Activated T-cell treated with anti-CD3 and anti-CD28 coated beads, Interleukin-2, amount 50 U/mL, for 4 hours (primary cell): ENCODE results near the gene SLC26A9. TPM values are rescaled to one million over a fixed set of nuclear protein-coding genes. Genes with fewer than 3 reads are reported as not detected.

ENCODE experiments used
- ATAC-seq, 2 donors: fragments of 200-7000 bp; cut with Tn5 transposase; one replicate each; pipeline ENCODE4 v1.10.0; 2021
- DNase-seq: peaks from one replicate; pipeline ENCODE4 v3.0.0-alpha.2; 2020
- H3K27me3 Mint-ChIP-seq: one replicate; pipeline ENCODE4 v1.8.0; 2021; ENCODE audit warnings: low read depth, mixed read lengths
- H3K36me3 Mint-ChIP-seq: one replicate; pipeline ENCODE4 v1.8.0; 2022; ENCODE audit warnings: mixed read lengths; ENCODE audit not compliant: insufficient read depth
- H3K4me1 Mint-ChIP-seq: one replicate; pipeline ENCODE4 v1.8.0; 2021; ENCODE audit warnings: low read depth, mixed read lengths
- H3K4me3 Mint-ChIP-seq: one replicate; pipeline ENCODE4 v1.8.0; 2021; ENCODE audit warnings: mild to moderate bottlenecking, moderate library complexity, mixed read lengths
- H3K9me3 Mint-ChIP-seq: one replicate; pipeline ENCODE4 v1.8.0; 2021; ENCODE audit warnings: mixed read lengths
- total RNA-seq, 3 donors: library from RNA; stranded (reverse); gene quantifications; one replicate each; pipeline ENCODE4 v1.2.1, GENCODE V29; 2021

SLC26A9 gene
- total RNA-seq, 3 donors from 2014 or later: not detected

- Mint-ChIP-seq H3K9me3 (no peaks in the 10 kb centered on the region), H3K4me1 (no peaks in the 10 kb centered on the region), H3K4me3 (no peak overlapping the region), H3K27me3 (peaks cover 13% of the 10 kb centered on the region), H3K36me3 (no peaks in the 10 kb centered on the region)
- ATAC-seq (no peak), DNase-seq (no peak)
These were observed 13.6 kb downstream of the SLC26A9 start for GRCh38 chr1:205929496-205930194.

DNA sequence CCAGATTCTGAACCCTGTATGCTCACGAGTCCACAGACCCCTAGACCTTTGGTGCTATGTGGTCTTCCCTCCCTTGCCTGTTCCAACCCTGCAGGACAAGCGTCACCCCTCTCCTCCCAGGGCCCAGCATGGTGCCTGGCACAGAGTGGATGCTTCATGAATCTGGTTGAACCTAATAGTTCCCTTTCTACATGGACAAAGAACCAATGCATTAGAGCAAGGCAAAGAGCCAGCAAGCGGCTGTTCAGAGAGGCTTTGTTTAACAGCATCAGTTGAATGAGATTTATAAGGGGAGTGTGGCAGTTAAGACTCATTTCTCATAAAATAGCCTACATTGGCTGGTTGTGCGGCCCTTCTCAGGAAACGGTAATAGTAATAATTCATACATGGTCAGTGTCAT lies 14.9 kb downstream of the SLC26A9 start:
- DNase-seq (no peak), ATAC-seq (no peak)
- Mint-ChIP-seq H3K36me3 (no peaks in the 10 kb centered on the region), H3K4me1 (no peaks in the 10 kb centered on the region), H3K27me3 (peaks cover 6% of the 10 kb centered on the region), H3K9me3 (no peaks in the 10 kb centered on the region), H3K4me3 (no peak overlapping the region)

GRCh38 chr1:205927676-205928075 lies 15.6 kb downstream of the SLC26A9 start:
- no peaks in the 10 kb centered on the region for H3K36me3 Mint-ChIP-seq
- ATAC-seq: no peak
- H3K9me3 Mint-ChIP-seq: no peaks in the 10 kb centered on the region
- H3K4me3 Mint-ChIP-seq: no peak overlapping the region
- H3K27me3 Mint-ChIP-seq: peaks cover 6% of the 10 kb centered on the region
- no peaks in the 10 kb centered on the region for H3K4me1 Mint-ChIP-seq
- DNase-seq: no peak

- DNase-seq (no peak), ATAC-seq (no peak)
- H3K4me3 Mint-ChIP-seq: no peak overlapping the region
- H3K4me1 Mint-ChIP-seq: no peaks in the 10 kb centered on the region
- H3K9me3 Mint-ChIP-seq: no peaks in the 10 kb centered on the region
- H3K27me3 Mint-ChIP-seq: peaks cover 6% of the 10 kb centered on the region
- no peaks in the 10 kb centered on the region for H3K36me3 Mint-ChIP-seq
These were observed 16.0 kb downstream of the SLC26A9 start for GRCh38 chr1:205927247-205927646.

DNA sequence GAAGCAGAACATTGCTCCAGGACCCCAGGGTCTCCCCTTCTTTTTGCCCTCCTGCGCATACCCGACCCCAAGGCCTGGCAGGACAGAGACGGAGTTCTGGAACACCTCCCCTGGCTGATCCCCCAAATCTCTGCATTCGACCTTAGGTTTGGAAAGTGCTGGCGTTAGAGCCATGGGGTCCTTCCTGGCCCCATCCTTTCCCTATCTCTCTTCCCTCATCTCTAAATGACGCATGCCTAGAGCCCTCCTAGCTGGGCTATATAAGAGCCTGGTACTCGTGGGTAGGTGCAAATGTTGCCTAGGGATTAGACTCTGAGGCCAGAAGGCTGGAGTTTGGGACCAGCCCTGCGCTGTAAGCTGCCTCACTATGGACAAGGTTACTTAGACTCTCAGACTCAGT lies 16.6 kb downstream of the SLC26A9 start:
- ATAC-seq: no peak
- no peaks in the 10 kb centered on the region for H3K4me1 Mint-ChIP-seq
- DNase-seq: no peak
- no peaks in the 10 kb centered on the region for H3K9me3 Mint-ChIP-seq
- no peak overlapping the region for H3K4me3 Mint-ChIP-seq
- H3K27me3 Mint-ChIP-seq: peaks cover 6% of the 10 kb centered on the region
- H3K36me3 Mint-ChIP-seq: no peaks in the 10 kb centered on the region

DNA sequence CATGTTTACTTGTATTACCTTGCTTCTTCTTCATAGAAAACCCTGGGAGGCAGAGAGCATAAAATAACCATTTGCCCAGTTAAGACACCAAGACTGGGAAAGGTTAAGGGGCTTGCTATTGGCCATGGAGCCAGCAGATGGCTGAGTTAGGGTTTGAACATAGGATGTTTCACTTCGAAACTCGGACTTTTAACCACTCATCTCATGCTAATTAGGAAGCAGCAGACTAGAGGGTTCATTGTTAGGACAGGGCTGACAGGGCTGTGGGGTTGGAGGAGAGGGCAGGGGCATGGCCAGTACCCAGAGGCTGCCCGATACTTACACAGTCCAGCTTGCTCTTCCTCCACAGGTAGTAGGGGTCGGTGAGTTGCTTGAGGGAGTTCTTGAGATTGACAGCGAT lies 17.0 kb downstream of the SLC26A9 start:
- Mint-ChIP-seq H3K4me3 (no peak overlapping the region), H3K9me3 (no peaks in the 10 kb centered on the region), H3K4me1 (no peaks in the 10 kb centered on the region), H3K27me3 (peaks cover 6% of the 10 kb centered on the region), H3K36me3 (no peaks in the 10 kb centered on the region)
- DNase-seq (no peak), ATAC-seq (no peak)

DNA sequence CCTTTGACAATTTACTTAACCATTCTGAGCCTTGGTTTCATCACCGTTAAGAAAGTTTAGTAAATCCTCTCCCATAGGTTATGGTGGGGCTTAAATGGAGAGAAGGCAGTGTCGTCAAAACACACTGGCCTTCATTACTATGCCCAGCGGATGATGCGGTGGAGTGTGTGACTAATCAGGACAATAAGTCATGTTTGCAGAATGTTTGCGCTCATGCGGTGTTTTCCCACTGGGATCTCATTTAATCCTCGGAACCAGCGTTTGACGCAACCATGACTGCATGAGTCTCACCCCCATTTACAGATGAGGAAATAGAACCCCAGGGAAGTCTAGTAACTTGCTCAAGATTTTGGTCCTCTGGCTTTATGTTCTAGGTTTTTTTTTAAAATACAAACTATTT lies 17.5 kb downstream of the SLC26A9 start:
- Mint-ChIP-seq H3K36me3 (no peaks in the 10 kb centered on the region), H3K27me3 (peaks cover 8% of the 10 kb centered on the region)
- ATAC-seq: no peak

DNA sequence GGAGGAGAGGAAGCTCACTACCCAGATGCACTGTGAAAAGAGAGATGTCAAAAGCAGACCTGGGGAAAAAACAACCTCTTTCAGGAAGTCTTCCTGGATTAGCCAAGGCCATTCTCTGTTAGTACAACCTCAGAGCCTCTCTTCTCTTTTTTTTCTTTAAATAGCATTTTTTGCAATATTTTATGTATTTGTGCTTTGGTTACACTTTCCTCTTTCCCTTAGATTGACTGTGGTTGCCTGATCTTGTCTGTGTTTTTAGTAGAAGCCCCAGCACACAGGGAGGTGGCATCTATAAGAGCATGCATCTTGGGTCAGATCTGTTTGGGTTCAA lies 18.8 kb downstream of the SLC26A9 start:
- H3K27me3 Mint-ChIP-seq: peaks cover 5% of the 10 kb centered on the region
- ATAC-seq: no peak
- H3K4me1 Mint-ChIP-seq: no peaks in the 10 kb centered on the region

More for the DNA sequence above, 17.5 kb downstream of the SLC26A9 start:
- Mint-ChIP-seq H3K4me1 (no peaks in the 10 kb centered on the region), H3K4me3 (no peak overlapping the region), H3K9me3 (no peaks in the 10 kb centered on the region)
- DNase-seq: no peak

GRCh38 chr1:205923651-205924459 lies 19.4 kb downstream of the SLC26A9 start:
- H3K4me3 Mint-ChIP-seq: no peak overlapping the region
- H3K27me3 Mint-ChIP-seq: peaks cover 5% of the 10 kb centered on the region
- no peaks in the 10 kb centered on the region for H3K36me3 Mint-ChIP-seq
- no peaks in the 10 kb centered on the region for H3K4me1 Mint-ChIP-seq
- DNase-seq (no peak), ATAC-seq (no peak)
- H3K9me3 Mint-ChIP-seq: no peaks in the 10 kb centered on the region

More for the DNA sequence above, 18.8 kb downstream of the SLC26A9 start:
- Mint-ChIP-seq H3K9me3 (no peaks in the 10 kb centered on the region), H3K36me3 (no peaks in the 10 kb centered on the region), H3K4me3 (no peak overlapping the region)
- no peak for DNase-seq

DNA sequence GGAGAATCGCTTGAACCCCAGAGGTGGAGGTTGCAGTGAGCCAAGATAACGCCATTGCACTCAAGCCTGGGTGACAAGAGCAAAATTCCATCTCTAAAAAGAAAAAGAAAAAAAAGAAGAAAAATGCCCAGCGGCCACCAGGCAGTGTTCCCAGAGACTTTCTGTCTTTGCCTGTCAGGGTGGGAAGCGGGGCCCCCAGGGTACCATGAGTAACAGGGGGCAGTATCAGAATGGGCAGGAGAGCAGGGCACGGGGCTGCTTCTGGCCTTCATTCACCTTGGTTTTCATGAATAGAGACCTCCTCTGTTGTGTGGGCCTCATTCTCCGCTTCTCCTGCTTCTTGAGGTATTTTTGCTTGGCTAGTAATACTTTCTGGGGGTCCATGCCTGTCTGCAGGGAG lies 20.4 kb downstream of the SLC26A9 start:
- no peaks in the 10 kb centered on the region for H3K36me3 Mint-ChIP-seq
- H3K4me3 Mint-ChIP-seq: no peak overlapping the region
- DNase-seq (no peak), ATAC-seq (no peak)
- H3K9me3 Mint-ChIP-seq: no peaks in the 10 kb centered on the region
- H3K27me3 Mint-ChIP-seq: peaks cover 5% of the 10 kb centered on the region
- no peaks in the 10 kb centered on the region for H3K4me1 Mint-ChIP-seq

DNA sequence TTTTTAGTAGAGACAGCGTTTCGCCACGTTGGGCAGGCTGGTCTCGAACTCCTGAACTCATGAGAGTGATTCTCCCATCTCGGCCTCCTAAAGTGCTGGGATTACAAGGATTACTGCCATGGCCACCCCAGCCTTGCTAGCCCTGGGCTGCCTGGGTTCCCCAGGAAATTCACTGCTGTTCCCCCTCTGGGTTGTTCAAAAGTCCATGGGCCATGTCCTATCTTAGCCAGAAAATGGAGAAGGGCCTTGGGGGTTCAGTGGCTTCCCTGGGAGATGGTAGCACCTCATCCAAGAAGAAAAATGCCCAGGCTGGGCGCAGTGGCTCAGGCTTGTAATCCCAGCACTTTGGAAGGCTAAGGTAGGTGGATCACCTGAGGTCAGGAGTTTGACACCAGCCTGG lies 20.9 kb downstream of the SLC26A9 start:
- DNase-seq: no peak
- peaks cover 5% of the 10 kb centered on the region for H3K27me3 Mint-ChIP-seq

DNA sequence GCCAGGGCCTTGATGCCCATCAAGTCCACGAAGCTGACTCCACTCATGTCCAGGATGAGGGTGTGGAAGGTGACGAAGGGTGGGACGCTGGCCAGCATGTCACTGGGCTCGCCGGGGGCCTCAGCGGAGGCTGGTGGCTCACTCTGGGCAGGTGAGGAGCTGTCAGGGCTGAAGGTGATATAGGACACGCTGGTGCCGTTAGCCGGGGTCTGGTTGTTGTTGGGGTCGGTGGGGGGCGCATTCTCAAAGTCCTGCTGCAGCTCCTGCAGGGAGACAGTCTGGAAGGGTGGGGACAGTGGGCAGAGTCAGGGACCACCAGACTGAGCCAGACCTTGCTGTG lies 21.7 kb downstream of the SLC26A9 start:
- Mint-ChIP-seq H3K9me3 (no peaks in the 10 kb centered on the region), H3K4me3 (no peak overlapping the region), H3K36me3 (no peaks in the 10 kb centered on the region), H3K4me1 (no peaks in the 10 kb centered on the region), H3K27me3 (peaks cover 2% of the 10 kb centered on the region)
- ATAC-seq (no peak), DNase-seq (no peak)

More for the DNA sequence above, 20.9 kb downstream of the SLC26A9 start:
- ATAC-seq: no peak
- Mint-ChIP-seq H3K4me3 (no peak overlapping the region), H3K4me1 (no peaks in the 10 kb centered on the region), H3K9me3 (no peaks in the 10 kb centered on the region), H3K36me3 (no peaks in the 10 kb centered on the region)

- Mint-ChIP-seq H3K27me3 (peaks cover 2% of the 10 kb centered on the region), H3K4me1 (no peaks in the 10 kb centered on the region), H3K4me3 (no peak overlapping the region), H3K9me3 (no peaks in the 10 kb centered on the region), H3K36me3 (no peaks in the 10 kb centered on the region)
- ATAC-seq (no peak), DNase-seq (no peak)
These were observed 22.2 kb downstream of the SLC26A9 start for GRCh38 chr1:205920861-205921569.

GRCh38 chr1:205920159-205920558 lies 23.1 kb downstream of the SLC26A9 start:
- DNase-seq: no peak

More at GRCh38 chr1:205920159-205920558, 23.1 kb downstream of the SLC26A9 start:
- H3K27me3 Mint-ChIP-seq: peaks cover 5% of the 10 kb centered on the region
- no peaks in the 10 kb centered on the region for H3K36me3 Mint-ChIP-seq
- no peak for ATAC-seq
- no peaks in the 10 kb centered on the region for H3K9me3 Mint-ChIP-seq
- H3K4me3 Mint-ChIP-seq: no peak overlapping the region
- no peaks in the 10 kb centered on the region for H3K4me1 Mint-ChIP-seq
